K562 (cell line): ENCODE results near the gene TMEM108. TPM values are rescaled to one million over a fixed set of nuclear protein-coding genes. Genes with fewer than 3 reads are reported as not detected.

Source experiments
- ATAC-seq: fragments of 200-7000 bp; cut with Tn5 transposase; 3 replicates; pipeline ENCODE4 v1.9.1; 2020; ENCODE audit warnings: moderate library complexity
- BruUV-seq: library from RNA; stranded (reverse); fragments of 400-500 nt; replicated peaks from 2 replicates; lab custom pipeline; 2021; lab: Mats Ljungman, UMichigan
- CTCF ChIA-PET: fragments of 300-600 bp; formaldehyde crosslinking; extraction: SDS; loops from one replicate; lab custom pipeline; 2021; ENCODE audit warnings: low intra/inter-chr PET ratio; lab: Yijun Ruan, JAX
- POLR2A ChIA-PET: fragments of 300-600, 350-650 bp; sonication (Branson Sonifier 250); formaldehyde crosslinking; extraction: SDS; loops from one replicate; lab custom pipeline; 2021; ENCODE audit warnings: antibody characterized with exemption, inconsistent platforms; lab: Yijun Ruan, JAX
- DNase-seq, 4 experiments: peaks; one replicate each; pipeline versions ENCODE4 v3.0.0 to v3.0.0-alpha.2; 2011 to 2018; ENCODE audit warnings: low spot score in 3 of 4, mixed read lengths in 3 of 4; ENCODE audit errors: extremely low read depth in 1 of 4
- FAIRE-seq: peaks from 2 replicates; lab custom pipeline; 2011; peaks lifted over from hg19 to GRCh38; lab: Jason Lieb, UNC
- H2AFZ ChIP-seq: 2 replicates; pipeline ENCODE4 v1.6.0; 2011; ENCODE audit warnings: low read depth, low read length, control low read depth, inconsistent platforms
- H3K27ac ChIP-seq: fragments of 200-600 bp; 3 replicates; pipeline ENCODE4 v1.8.0; 2011; ENCODE audit warnings: low read depth, mild to moderate bottlenecking, control low read depth, inconsistent platforms, low read length, moderate library complexity, mixed read lengths; ENCODE audit errors: extremely low read depth
- H3K27me3 ChIP-seq, 2 experiments: fragments of 300-600 bp in 1 of 2; 2 replicates in 1 of 2; 3 replicates in 1 of 2; pipeline versions ENCODE4 v1.6.0 to v1.8.0; 2011; ENCODE audit warnings: inconsistent platforms in 2 of 2, low read length in 2 of 2, mild to moderate bottlenecking in 1 of 2, mixed read lengths in 1 of 2, moderate library complexity in 1 of 2; ENCODE audit not compliant: control insufficient read depth in 2 of 2, insufficient read depth in 2 of 2
- H3K36me3 ChIP-seq: fragments of 300-600 bp; 3 replicates; pipeline ENCODE4 v1.8.0; 2011; ENCODE audit warnings: mild to moderate bottlenecking, low read length, inconsistent platforms; ENCODE audit not compliant: control insufficient read depth, insufficient read depth
- H3K4me1 ChIP-seq, 2 experiments: fragments of 200-600 bp in 1 of 2; replicated peaks in 1 of 2; 2 replicates in 1 of 2; 3 replicates in 1 of 2; pipeline versions ENCODE4 v1.5.1 to v1.8.0; 2011; ENCODE audit warnings: inconsistent platforms in 2 of 2, low read length in 2 of 2, mild to moderate bottlenecking in 1 of 2, mixed read lengths in 1 of 2, moderate library complexity in 1 of 2; ENCODE audit not compliant: control insufficient read depth in 2 of 2, insufficient read depth in 2 of 2
- H3K4me2 ChIP-seq: 2 replicates; pipeline ENCODE4 v1.6.1; 2011; ENCODE audit warnings: low read length, control low read depth, inconsistent platforms, mixed read lengths; ENCODE audit not compliant: insufficient read depth
- H3K4me3 ChIP-seq: fragments of 200-600 bp; sonication (generic), shearing (Covaris generic); 2 replicates; pipeline ENCODE4 v1.5.1; 2016; ENCODE audit warnings: control low read depth, inconsistent platforms
- H3K79me2 ChIP-seq: fragments of 200-600 bp; 3 replicates; pipeline ENCODE4 v1.8.0; 2011; ENCODE audit warnings: low read length, inconsistent platforms; ENCODE audit not compliant: control insufficient read depth, insufficient read depth
- H3K9ac ChIP-seq, 2 experiments: 2 replicates each; pipeline versions ENCODE4 v1.6.0 to v1.6.1; 2011; ENCODE audit warnings: low read depth in 2 of 2, low read length in 2 of 2, control low read depth in 1 of 2, inconsistent platforms in 1 of 2, mild to moderate bottlenecking in 1 of 2, mixed read lengths in 1 of 2; ENCODE audit not compliant: insufficient read depth in 1 of 2
- H3K9me1 ChIP-seq: one replicate; pipeline ENCODE4 v1.6.0; 2011; ENCODE audit warnings: inconsistent platforms, mild to moderate bottlenecking, low read length, moderate library complexity; ENCODE audit not compliant: control insufficient read depth, insufficient read depth
- H3K9me3 ChIP-seq: replicated peaks from 2 replicates; pipeline ENCODE4 v1.5.1; 2011; ENCODE audit warnings: low read depth, low read length, inconsistent platforms; ENCODE audit not compliant: control insufficient read depth, insufficient read depth
- H4K20me1 ChIP-seq: replicated peaks from 2 replicates; pipeline ENCODE4 v1.6.1; 2011; ENCODE audit warnings: low read length, inconsistent platforms, mixed read lengths; ENCODE audit not compliant: control insufficient read depth, insufficient read depth
- CBFA2T3 ChIP-seq: fragments of 450-650 bp; IDR thresholded peaks from 2 replicates; pipeline ENCODE4 v1.6.1; 2017
- IRF9 ChIP-seq: fragments of 450-650 bp; IDR thresholded peaks from 2 replicates; pipeline ENCODE4 v1.6.1; 2016; ENCODE audit warnings: missing biosample characterization, missing genetic modification characterization
- MCM7 ChIP-seq, 2 experiments: fragments of 450-650 bp; IDR thresholded peaks; 2 replicates each; pipeline ENCODE4 v1.6.1; 2016 to 2018
- SFPQ ChIP-seq: fragments of 200-400 bp; formaldehyde crosslinking; IDR thresholded peaks from 2 replicates; pipeline ENCODE4 v1.6.1; 2017; ENCODE audit warnings: mild to moderate bottlenecking, low read depth, low read length, moderate library complexity
- ZNF212 ChIP-seq: fragments of 450-650 bp; formaldehyde crosslinking; IDR thresholded peaks from 2 replicates; pipeline ENCODE4 v1.4.0; 2020; ENCODE audit warnings: mild to moderate bottlenecking
- ZNF24 ChIP-seq: fragments of 450-650 bp; IDR thresholded peaks from 2 replicates; pipeline ENCODE4 v1.6.1; 2016
- ZNF778 ChIP-seq: fragments of 450-650 bp; formaldehyde crosslinking; IDR thresholded peaks from 2 replicates; pipeline ENCODE4 v1.4.0; 2020; ENCODE audit warnings: mild to moderate bottlenecking, moderate library complexity
- WGBS: fragments of 100-300 bp; shearing (Covaris generic); methylation state at CpG from one replicate; pipeline ENCODE4 v1.1.6; 2016; ENCODE audit warnings: low coverage, mixed read lengths; ENCODE audit not compliant: insufficient coverage; ENCODE audit errors: missing lambda C conversion rate; 5-methylcytosine and 5-hydroxymethylcytosine counted together
- in situ Hi-C: fragments of 300-500 bp; cut with MboI; formaldehyde crosslinking; loops from 4 replicates; pipeline ENCODE4 v1.15.0; 2018; ENCODE audit warnings: inconsistent platforms, mixed read lengths
- intact Hi-C: fragments of 100-400 bp; cut with micrococcal nuclease; formaldehyde crosslinking; loops from 2 replicates; pipeline ENCODE4 v1.14.2; 2022
- polyA plus RNA-seq, 8 experiments: library from polyadenylated mRNA; depleted of rRNA in 4 of 8; stranded (reverse) in 5 of 8; unstranded in 3 of 8; fragments of >200 nt; fragmentation: Nextera tagmentation in 2 of 8; fragmentation: Illumina TruSeq in 1 of 8; extraction: Ambion mirVana in 2 of 8; extraction: Trizol in 1 of 8; gene quantifications; 2 replicates each; pipeline versions ENCODE4 v1.2.1 to v1.2.3, GENCODE V29; 2011 to 2014; ENCODE audit warnings: inconsistent platforms in 1 of 8, missing spikeins in 1 of 8
- total RNA-seq, 7 experiments: library from RNA; depleted of rRNA in 6 of 7; stranded (reverse); fragments of >200 nt in 6 of 7; fragmentation: Illumina TruSeq in 2 of 7; extraction: Trizol in 2 of 7; gene quantifications; 2 replicates each; pipeline versions ENCODE4 v1.2.1 to v1.2.3, GENCODE V29; 2011 to 2021; ENCODE audit warnings: low replicate concordance in 1 of 7

The TMEM108 gene
- total and polyA plus RNA-seq, 9 of the 15 experiments (the other 6 are each of a cell fraction or from before 2014, with no cell fraction given): 0.65 to 11.1 (median 3.4) TPM

GRCh38 chr3:133169331-133170068 is 131.3 kb downstream of the TMEM108 start:
- no peak for FAIRE-seq
- intact Hi-C loops: no loop called here
- no peak for TF ChIP-seq IRF9 (tag)
- TF ChIP-seq CBFA2T3: no peak
- no peak for TF ChIP-seq SFPQ
- TF ChIP-seq ZNF778: no peak
- no peak for TF ChIP-seq MCM7 (IDR thresholded peaks at IDR 0.05)
- TF ChIP-seq ZNF24: no peak
- TF ChIP-seq ZNF212 (CRISPR knock-in tag): no peak

More at GRCh38 chr3:133169331-133170068, 131.3 kb downstream of the TMEM108 start:
- Histone ChIP-seq H2AFZ (no peak overlapping the region), H3K4me3 (no peak overlapping the region), H3K36me3 (no peaks in the 10 kb centered on the region), H3K4me2 (no peak overlapping the region), H3K27ac (no peak overlapping the region), H3K9ac (no peak overlapping the region), H3K9me3 (no peaks in the 10 kb centered on the region), H3K9me1 (no peaks in the 10 kb centered on the region), H3K79me2 (no peaks in the 10 kb centered on the region), H3K27me3 (no peaks in the 10 kb centered on the region), H3K4me1 (no peaks in the 10 kb centered on the region), H4K20me1 (no peaks in the 10 kb centered on the region)
- ChIA-PET CTCF (no interaction called here), POLR2A (no interaction called here)
- in situ Hi-C loops: no loop called here
- ATAC-seq (no peak), DNase-seq (no peak)
- no TSS peak for BruUV-seq
- 63% methylated on average over 6 of the region's 6 CpGs for WGBS
